Heart left ventricle (tissue), 16 donors: ENCODE results near the gene INPP4B. TPM values are rescaled to one million over a fixed set of nuclear protein-coding genes. Genes with fewer than 3 reads are reported as not detected.

Experiments
- ATAC-seq, 4 donors: fragments of 200-7000 bp; cut with Tn5 transposase; one replicate each; pipeline ENCODE4 v1.9.1; 2020 to 2022; ENCODE audit warnings: moderate library complexity in 4 of 4, mild to moderate bottlenecking in 3 of 4, moderate number of reproducible peaks in 1 of 4
- DNase-seq, 5 donors: peaks; one replicate each; pipeline ENCODE4 v3.0.0-alpha.2; 2020
- H3K27ac ChIP-seq, 12 donors: fragments of 200-600 bp; sonication (generic) in 4 of 12; one replicate each; pipeline versions ENCODE4 v1.5.0 to v1.8.0; 2016 to 2022; ENCODE audit warnings: mild to moderate bottlenecking in 2 of 12
- H3K27me3 ChIP-seq, 9 donors: fragments of 200-600 bp; sonication (generic) in 2 of 9; one replicate each; pipeline versions ENCODE4 v1.5.1 to v1.8.0; 2016 to 2022; ENCODE audit warnings: mild to moderate bottlenecking in 3 of 9
- H3K36me3 ChIP-seq, 9 donors: fragments of 200-600 bp; sonication (generic) in 2 of 9; one replicate each; pipeline versions ENCODE4 v1.5.0 to v1.8.0; 2018 to 2022; ENCODE audit warnings: mild to moderate bottlenecking in 2 of 9
- H3K4me1 ChIP-seq, 12 donors: fragments of 200-600 bp; sonication (generic) in 4 of 12; one replicate each; pipeline versions ENCODE4 v1.5.0 to v1.8.0; 2016 to 2022; ENCODE audit warnings: mild to moderate bottlenecking in 3 of 12
- H3K4me3 ChIP-seq, 12 donors: fragments of 200-600 bp; sonication (generic) in 4 of 12; one replicate each; pipeline versions ENCODE4 v1.5.0 to v1.8.0; 2017 to 2022; ENCODE audit warnings: mild to moderate bottlenecking in 9 of 12, moderate library complexity in 4 of 12
- H3K9me3 ChIP-seq, 12 donors: fragments of 200-600 bp; sonication (generic) in 4 of 12; one replicate each; pipeline versions ENCODE4 v1.5.0 to v1.8.0; 2016 to 2022; ENCODE audit warnings: mild to moderate bottlenecking in 1 of 12
- POLR2A ChIP-seq, 2 donors: fragments of 450-650 bp; IDR thresholded peaks; one replicate each; pipeline ENCODE4 v1.6.1; 2017; ENCODE audit warnings: antibody characterized with exemption in 2 of 2, mild to moderate bottlenecking in 2 of 2, moderate library complexity in 2 of 2
- WGBS, 4 donors: extraction: QIAGEN DNeasy Blood & Tissue Kit in 2 of 4; methylation state at CpG; one replicate each; pipeline versions ENCODE4 v1.1.5 to v1.1.7; 2013 to 2018; 5-methylcytosine and 5-hydroxymethylcytosine counted together
- intact Hi-C, 10 donors: fragments of 100-400 bp; cut with DNase I; formaldehyde crosslinking; loops; one replicate each; pipeline versions ENCODE4 v1.11.1 to v1.14.2; 2022
- polyA plus RNA-seq, 2 donors: library from polyadenylated mRNA; stranded (reverse); fragments of 200-250 nt; gene quantifications; one replicate each; pipeline ENCODE4 v1.2.3, GENCODE V29; 2013
- total RNA-seq, 9 donors: library from RNA; depleted of rRNA in 2 of 9; stranded (reverse); fragments of >200 nt in 2 of 9; fragmentation: NEBNext Ultra II Directional in 3 of 9; extraction: Animal tissue kit (Norgen Biotek cat#: 25700) in 3 of 9; gene quantifications; one replicate each; pipeline versions ENCODE4 v1.1.0 to v1.2.4, GENCODE V29; 2016 to 2023
- TF ChIP-seq, protein P1 (sequence below), 12 donors: fragments of 200-600 bp; sonication (generic) in 4 of 12; IDR thresholded peaks; one replicate each; pipeline versions ENCODE4 v1.5.0 to v1.8.0; 2018 to 2022; ENCODE audit warnings: antibody characterized with exemption in 12 of 12, mild to moderate bottlenecking in 5 of 12
- donor health status: ischemic (EF 13 %, LVEDD 7.1; RV severe dilation, severe dysfunction).
- donor health status: healthy with polysubstance abuse.
- donor health status: DM: no; HTN: yes; CAD: no.
- donor health status: DM: no; HTN: no; CAD: no.
- donor health status: ischemic (EF 25% LVEDD 6.9; RV normal size, moderate dysfunction).
- donor health status: ischemic (EF 25% LVEDD 5.7; RV mildly dilated, moderate dysfunction).
- donor health status: healthy.
- donor health status: DM: yes; HTN: yes; CAD: no.
- donor health status: ischemic (EF 35%, LVEDD 5.7; RV mildly dilated, moderate dysfunction).
- donor health status: nonischemic (EF 11% LVEDD 7.7; RV severe dilation, severe dysfunction).
- donor health status: DM: yes; HTN: yes; CAD: no.
- donor health status: PGD.
- donor health status: ischemic (EF 29% LVEDD 5.4; RV normal size, mild dysfunction).
- donor health status: nonischemic (EF 23%, LVEDD 6.1; RV moderate dilation, normal function).

INPP4B gene
- total and polyA plus RNA-seq, 11 donors = 5.5 to 128 (median 39.1) TPM

DNA sequence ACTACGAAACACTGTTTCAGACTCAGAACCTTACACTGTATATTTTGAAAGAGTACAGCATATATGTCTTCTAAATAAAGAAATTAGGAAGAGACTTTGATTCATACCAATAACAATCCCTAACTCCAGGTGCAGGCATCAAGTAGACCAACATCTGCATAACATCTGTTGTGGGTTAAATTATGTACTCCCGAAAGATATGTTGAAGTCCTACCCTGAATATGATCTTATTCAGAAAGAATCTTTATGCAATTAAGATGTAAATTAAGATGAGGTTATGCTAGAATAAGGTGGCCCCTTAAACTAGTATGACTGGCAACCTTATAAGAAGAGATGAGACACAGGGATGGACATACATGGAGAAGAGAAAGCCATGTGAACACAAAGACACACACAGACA, 117.9 kb downstream of the INPP4B start:
- no peak for DNase-seq
- Histone ChIP-seq H3K4me1 (no peaks in the 10 kb centered on the region), H3K9me3 (no peaks in the 10 kb centered on the region), H3K27me3 (no peaks in the 10 kb centered on the region), H3K36me3 (no peaks in the 10 kb centered on the region), H3K4me3 (no peak overlapping the region), H3K27ac (no peak overlapping the region)
- TF ChIP-seq, protein P1, sequence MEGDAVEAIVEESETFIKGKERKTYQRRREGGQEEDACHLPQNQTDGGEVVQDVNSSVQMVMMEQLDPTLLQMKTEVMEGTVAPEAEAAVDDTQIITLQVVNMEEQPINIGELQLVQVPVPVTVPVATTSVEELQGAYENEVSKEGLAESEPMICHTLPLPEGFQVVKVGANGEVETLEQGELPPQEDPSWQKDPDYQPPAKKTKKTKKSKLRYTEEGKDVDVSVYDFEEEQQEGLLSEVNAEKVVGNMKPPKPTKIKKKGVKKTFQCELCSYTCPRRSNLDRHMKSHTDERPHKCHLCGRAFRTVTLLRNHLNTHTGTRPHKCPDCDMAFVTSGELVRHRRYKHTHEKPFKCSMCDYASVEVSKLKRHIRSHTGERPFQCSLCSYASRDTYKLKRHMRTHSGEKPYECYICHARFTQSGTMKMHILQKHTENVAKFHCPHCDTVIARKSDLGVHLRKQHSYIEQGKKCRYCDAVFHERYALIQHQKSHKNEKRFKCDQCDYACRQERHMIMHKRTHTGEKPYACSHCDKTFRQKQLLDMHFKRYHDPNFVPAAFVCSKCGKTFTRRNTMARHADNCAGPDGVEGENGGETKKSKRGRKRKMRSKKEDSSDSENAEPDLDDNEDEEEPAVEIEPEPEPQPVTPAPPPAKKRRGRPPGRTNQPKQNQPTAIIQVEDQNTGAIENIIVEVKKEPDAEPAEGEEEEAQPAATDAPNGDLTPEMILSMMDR (IDR thresholded peaks at IDR 0.05) = no peak
- TF ChIP-seq POLR2A (IDR thresholded peaks at IDR 0.05) = no peak
- intact Hi-C loops = loop anchor here in 5 of 10 donors (1.0 to 10.0 kb wide), 5 partner anchors 11 to 603 kb away; no protein-coding TSS in a partner anchor
- ATAC-seq = no peak
- WGBS, 4 donors = 86 to 92% (median 90%) methylated on average over 2 of the region's 2 CpGs

DNA sequence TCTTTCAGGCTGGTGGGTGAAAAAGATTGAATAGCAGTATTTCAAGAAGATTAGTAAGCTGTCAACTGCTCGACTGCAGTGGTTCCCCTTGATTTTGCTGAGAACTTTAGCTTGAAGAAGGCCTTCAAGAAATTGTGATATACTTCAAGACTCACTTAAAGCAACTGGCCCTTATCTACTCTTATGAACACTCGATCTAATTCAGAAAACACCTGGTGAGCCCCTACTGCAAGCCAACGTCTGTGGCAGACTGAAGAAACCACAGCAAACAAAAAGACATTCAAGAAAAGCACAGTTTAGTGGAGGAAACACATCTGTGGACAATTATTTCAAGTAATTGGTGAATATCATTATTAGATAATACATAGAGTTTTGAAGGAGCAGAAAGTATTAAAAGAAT, 119.0 kb downstream of the INPP4B start:
- no peak for ATAC-seq
- WGBS, 4 donors = 52 to 65% (median 58%) methylated on average over 3 of the region's 3 CpGs
- intact Hi-C loops = loop anchor here in 4 of 10 donors (10.0 kb wide), 4 partner anchors 362 to 602 kb away; no protein-coding TSS in a partner anchor

DNA sequence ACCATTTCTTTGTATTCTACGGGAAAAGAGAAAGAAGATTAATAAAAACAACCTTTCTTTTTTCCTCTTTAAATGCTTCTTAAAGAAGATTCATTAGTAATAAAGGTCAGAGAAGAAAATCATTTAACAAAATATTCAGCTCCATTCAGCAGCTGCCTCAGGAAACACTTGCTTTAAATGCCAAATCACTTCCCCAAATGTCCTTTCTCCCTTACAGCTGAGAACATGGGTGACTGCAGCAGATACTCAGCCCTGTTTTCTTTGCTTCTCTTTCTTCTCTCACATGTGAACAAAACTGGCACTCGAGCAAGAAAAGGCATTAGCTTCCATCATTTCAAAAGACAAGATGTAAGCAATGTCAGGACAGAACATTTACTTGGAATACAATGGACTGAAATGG, 120.2 kb downstream of the INPP4B start:
- DNase-seq (no peak), ATAC-seq (no peak)
- Histone ChIP-seq H3K27me3 (no peaks in the 10 kb centered on the region), H3K27ac (no peak overlapping the region), H3K4me3 (no peak overlapping the region), H3K36me3 (no peaks in the 10 kb centered on the region), H3K4me1 (peaks cover 0 to 4% (median 0%) of the 10 kb centered on the region in 12 donors), H3K9me3 (no peaks in the 10 kb centered on the region)
- TF ChIP-seq POLR2A (IDR thresholded peaks at IDR 0.05) = no peak
- TF ChIP-seq, protein P1 (IDR thresholded peaks at IDR 0.05) = no peak
- intact Hi-C loops = loop anchor here in 4 of 10 donors (10.0 kb wide), 4 partner anchors 361 to 601 kb away; no protein-coding TSS in a partner anchor
- WGBS, 4 donors = 72 to 82% (median 74%) methylated on average over 2 of the region's 2 CpGs

More for the DNA sequence above, 119.0 kb downstream of the INPP4B start:
- H3K27ac ChIP-seq = no peak overlapping the region
- DNase-seq = no peak
- H3K36me3 ChIP-seq = no peaks in the 10 kb centered on the region
- H3K4me3 ChIP-seq = no peak overlapping the region
- TF ChIP-seq, protein P1 (IDR thresholded peaks at IDR 0.05) = no peak
- no peak for TF ChIP-seq POLR2A (IDR thresholded peaks at IDR 0.05)
- no peaks in the 10 kb centered on the region for H3K27me3 ChIP-seq
- no peaks in the 10 kb centered on the region for H3K9me3 ChIP-seq
- H3K4me1 ChIP-seq = no peaks in the 10 kb centered on the region

DNA sequence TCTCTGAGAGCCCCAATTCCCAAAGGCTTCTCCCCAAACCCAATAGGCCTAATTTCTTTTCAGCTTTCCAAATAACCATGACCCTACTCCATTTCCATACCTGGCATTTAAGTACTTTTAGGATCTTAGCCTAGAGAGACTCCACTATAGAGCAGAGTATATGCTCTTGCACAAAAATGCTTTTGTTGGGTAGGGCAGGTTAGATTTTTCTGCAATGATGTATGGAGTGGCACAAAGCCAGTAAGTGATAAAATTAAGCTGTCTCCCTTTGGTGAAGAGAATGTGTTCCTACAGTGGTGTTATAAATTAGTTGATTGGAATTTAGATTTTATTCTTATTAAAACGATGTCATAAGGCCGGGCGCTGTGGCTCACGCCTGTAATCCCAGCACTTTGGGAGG, 124.9 kb downstream of the INPP4B start:
- Histone ChIP-seq H3K9me3 (no peaks in the 10 kb centered on the region), H3K27ac (no peak overlapping the region), H3K27me3 (no peaks in the 10 kb centered on the region), H3K36me3 (no peaks in the 10 kb centered on the region), H3K4me1 (peaks cover 0 to 5% (median 0%) of the 10 kb centered on the region in 12 donors), H3K4me3 (no peak overlapping the region)
- TF ChIP-seq, protein P1 (IDR thresholded peaks at IDR 0.05) = no peak
- TF ChIP-seq POLR2A (IDR thresholded peaks at IDR 0.05) = no peak
- ATAC-seq (no peak), DNase-seq (no peak)
- intact Hi-C loops = loop anchor here in 6 of 10 donors (5.0 to 10.0 kb wide), 7 partner anchors 356 to 596 kb away; no protein-coding TSS in a partner anchor
- WGBS, 4 donors = 65 to 87% (median 83%) methylated on average over 4 of the region's 4 CpGs
